ENCODE data around the gene SECISBP2L.
A peak's percentile ranks its signal among the peaks of the same experiment; 100 is the strongest.
"Not testable (repeated sequence)": the region's sequence is repeated elsewhere in the genome, so short reads cannot be mapped to it uniquely, and the experiment has no call there.

The SECISBP2L gene

DNA sequence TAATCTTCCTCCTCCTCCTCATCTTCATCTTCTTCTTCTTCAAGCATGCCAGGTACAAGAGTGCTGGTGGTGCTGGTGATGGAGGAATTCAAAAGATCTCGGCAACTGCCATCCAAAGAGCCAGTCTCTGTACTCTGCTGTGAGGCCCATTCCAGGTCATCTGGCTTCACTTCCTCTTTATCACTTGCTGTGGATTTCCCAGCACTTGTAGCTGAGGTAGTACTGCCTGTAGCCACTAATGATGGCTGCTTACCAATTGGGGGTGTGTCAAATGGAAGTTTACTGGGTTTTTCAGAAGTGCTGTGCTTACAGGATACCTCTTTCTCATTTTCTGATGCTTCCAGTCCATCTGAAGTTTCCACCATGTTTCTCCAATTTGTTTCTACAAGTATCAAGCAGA, 53.7 kb downstream of the SECISBP2L start:
- peak; percentile 18 for DNase-seq

- no peak for DNase-seq
Observed at GRCh38 chr15:48992096-48992495, 54.1 kb downstream of the SECISBP2L start.

DNA sequence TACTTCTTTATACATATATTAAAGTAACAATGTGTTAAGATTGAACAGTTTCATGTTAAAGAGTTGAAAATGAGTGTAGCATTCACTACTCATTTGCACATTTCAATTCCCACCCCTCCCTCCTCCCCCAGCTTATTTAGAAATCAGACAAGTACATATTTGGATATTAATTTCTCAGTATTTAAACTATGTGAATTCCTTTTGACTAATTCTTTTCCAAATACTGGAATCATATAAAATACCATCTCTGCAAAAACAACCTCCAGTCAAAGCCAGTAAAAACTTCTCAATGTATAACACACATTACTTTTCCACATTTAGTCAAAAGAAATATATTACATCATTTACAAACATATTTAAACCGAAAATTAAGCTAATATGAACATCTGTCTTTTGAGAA, 57.1 kb downstream of the SECISBP2L start:
- no peak for DNase-seq

DNA sequence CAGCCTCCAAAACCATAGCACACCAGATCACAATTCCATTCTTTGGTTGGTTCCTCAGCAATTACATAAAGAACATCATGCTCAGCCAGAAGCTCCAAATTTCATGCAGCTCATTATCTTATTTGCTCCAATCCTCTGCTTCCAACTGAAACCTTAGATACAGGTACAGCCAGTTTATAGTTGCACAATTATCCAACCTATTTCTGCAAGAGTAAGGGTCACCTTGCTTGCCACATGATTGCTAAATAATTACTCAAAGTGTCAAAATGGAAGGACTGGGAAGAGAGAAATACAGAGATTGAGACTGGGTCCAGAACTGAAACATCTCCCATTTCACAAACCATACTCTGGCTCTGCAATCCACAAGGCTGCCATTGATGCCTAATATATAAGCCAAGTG, 59.1 kb downstream of the SECISBP2L start:
- DNase-seq: no peak

DNA sequence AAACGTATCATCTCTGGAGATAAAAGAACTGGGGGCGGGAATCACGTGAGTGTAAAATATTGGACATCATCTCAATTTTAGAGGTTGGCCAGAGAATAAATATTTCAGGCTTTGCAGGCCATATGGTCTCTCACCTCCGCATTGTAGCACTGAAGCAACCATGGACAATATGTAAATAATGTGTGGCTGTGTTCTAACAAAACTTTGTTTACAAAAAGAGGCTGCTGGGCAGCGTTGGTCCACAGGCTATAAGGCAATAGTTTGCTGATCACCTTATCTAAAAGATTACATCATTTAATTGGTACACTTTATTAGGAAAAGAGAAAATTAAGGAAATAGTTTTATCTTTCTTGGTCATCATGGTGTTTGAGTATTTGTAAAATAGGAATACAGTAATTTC, 60.0 kb downstream of the SECISBP2L start:
- DNase-seq: no peak

GRCh38 chr15:48985516-48985915, 60.7 kb downstream of the SECISBP2L start:
- DNase-seq: no peak

- no peak for DNase-seq
Observed at GRCh38 chr15:48984811-48985352, 61.4 kb downstream of the SECISBP2L start.

DNA sequence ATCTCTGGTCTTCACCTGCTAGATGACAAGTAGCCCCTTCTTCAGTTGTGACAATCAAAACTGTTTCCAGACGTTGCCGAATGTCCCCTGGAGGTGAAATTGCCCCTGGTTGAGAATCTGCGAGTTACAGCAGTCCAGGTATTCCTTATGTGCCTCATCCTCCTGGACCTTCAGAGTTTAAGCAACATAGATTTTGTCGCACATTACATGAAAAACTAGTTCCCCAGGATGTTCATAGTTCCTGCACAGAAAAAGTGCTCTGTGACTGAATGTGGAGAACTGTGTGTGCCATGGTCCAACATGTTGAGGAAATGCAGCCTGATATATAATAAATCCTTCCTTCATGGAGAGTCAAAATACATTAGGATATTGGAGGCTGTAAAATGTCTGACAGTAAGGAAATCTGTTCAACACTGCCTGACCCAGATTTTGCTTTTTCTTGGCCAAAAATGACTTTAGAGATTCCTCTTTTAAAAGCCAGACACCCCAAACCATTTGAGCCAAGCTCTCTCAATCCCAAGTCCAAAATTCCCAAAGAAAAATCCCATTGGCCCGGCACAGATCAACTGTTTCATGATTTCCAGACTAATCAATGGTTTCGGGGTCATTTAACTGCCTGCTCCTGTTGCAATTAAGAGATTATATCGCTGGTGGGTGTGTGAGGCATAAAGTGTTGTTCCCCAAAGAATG, 62.1 kb downstream of the SECISBP2L start:
- DNase-seq: no peak

- DNase-seq: no peak
Observed at GRCh38 chr15:48983300-48983699, 62.9 kb downstream of the SECISBP2L start.

- no peak for DNase-seq
Observed at GRCh38 chr15:48981941-48982340, 64.3 kb downstream of the SECISBP2L start.

DNA sequence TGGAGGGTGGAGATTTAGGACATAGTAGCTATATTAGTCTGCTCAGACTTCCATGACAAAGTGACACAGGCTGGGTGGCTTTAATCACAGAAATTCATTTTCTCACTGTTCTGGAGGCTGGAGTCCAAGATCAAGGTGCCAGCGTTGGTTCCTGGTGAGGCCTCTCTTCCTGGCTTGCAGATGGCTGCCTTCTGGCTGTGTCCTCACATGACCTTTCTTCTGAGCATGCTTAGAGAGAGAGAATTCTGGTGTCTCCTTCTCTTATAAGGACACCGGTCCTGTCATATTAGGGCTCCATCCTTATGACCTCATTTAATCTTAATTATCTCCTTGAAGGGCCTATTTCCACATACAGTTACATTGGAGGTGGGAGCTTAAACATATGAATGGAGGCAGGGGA, 67.6 kb downstream of the SECISBP2L start:
- DNase-seq: no peak

DNA sequence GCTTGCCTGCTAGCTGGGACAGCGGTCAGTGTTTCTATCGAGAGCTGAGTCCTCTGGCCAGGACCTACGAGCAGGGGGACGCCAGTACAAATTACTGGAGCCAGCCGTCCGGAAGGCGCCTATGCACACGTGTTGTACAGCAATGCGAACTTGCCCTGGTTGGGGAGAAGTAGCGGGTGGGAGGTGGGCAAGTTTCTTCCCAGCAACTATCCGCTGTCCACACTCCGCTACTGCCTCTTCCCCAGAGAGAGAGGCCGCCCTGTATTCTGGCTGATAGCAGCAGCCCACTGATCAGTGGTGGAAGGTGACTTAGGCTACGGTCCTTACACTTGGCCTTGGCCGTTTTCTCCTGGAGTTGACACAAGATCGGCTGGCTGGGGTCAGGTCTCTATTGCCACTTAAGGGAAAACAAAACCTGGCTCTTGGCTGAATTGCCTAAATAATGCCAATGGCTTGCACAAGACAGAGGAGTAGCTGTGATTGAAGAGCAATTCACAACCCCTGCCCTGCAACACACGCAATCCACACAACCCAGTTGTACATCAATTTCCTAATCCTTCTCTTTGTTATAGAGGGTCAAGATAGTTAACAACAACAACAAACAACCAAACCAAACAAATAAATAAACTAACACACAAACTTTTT, 69.7 kb downstream of the SECISBP2L start:
- no peak for DNase-seq

DNA sequence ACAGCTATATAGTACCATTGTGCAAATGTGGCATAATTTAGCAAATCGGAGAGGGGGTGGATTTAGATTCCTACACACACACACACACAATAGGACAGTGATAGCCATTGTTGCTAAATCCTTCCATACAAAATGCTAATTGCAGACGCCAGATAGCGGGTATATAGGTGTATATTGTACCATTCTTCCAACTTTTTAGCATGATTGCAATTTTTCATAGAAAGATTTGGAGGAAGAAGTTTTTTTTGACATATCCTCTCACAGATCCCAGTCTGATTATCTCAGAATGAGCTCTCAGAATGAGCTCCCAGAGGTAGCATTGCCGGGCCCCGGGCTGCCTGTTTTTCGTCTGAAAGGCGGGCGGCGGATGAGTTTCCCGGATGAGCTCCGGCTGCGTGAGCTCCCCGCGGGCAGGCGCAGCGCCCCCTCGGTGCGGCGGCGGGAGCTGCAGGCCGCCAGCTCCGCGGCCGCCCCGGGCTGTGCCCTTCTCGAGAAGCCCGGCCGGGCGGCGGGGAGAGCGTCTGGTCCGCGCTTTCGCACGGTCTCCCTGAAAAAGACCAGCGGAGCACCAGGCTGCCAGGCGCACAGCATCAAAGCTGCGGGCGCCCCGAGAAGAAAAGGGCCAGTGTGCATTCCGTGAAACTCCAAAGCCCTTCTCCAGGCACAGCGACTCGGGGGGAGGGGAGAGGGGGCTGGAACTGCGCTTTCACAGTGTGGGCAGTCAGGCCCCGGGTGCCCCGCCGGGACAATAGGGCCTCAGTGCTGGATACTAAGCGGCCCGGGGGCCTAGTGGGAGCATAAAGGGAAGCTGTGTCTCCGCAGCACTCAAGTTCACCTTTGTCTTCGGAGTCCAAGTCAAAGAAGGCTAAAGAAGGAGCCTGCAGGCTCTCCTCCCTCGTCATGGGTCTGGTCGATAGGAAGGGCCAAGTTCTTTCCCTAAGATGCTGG, 70.5 kb downstream of the SECISBP2L start:
- no peak for DNase-seq

DNA sequence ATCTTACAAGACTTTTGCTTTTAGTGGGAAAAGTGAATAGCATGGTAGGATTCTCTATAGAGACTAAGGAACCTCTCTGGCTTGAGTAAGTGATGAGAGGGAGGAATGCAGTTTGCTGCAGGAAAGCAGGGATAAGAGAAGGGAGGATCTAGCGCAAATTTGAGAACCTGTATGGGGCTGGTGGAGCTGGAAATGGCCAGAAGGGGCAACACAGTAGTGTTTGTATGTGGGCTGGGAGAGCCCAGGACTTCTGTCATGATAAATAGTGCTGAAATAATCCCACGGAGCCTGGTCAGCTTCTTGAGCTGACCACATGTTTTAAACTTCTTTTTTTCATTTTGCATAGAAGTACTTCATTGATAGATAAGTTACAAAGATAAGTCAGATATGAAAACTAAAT, 71.4 kb downstream of the SECISBP2L start:
- DNase-seq: no peak

DNA sequence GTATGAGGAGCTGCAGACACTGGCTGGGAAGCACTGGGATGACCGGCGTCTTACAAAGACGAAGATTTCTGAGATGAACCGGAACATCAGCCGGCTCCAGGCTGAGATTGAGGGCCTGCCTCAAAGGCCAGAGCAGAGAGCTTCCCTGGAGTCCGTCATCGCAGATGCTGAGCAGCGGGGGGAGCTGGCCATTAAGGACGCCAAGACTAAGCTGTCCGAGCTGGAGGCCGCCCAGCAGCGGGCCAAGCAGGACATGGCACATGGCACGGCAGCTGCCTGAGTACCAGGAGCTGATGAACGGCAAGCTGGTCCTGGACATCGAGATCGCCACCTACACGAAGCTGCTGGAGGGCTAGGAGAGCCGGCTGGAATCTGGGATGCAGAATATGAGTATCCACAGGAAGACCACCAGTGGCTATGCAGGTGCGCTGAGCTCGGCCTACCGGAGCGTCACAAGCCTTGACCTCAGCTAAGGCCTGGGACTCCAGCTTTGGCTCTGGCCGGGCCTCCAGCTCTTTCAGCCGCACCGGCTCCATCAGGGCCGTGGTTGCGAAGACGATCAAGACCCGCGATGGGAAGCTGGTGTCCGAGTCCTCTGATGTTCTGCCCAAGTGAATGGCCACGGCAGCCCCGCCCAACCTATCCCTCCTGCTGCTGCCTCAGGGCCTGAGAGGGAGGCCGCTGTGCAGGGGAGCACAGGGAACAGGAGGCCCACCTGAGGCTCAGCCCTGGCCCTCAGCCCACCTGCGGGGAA, 73.3 kb downstream of the SECISBP2L start:
- no peak for DNase-seq

- not testable (repeated sequence) for DNase-seq
Observed at GRCh38 chr15:48970926-48971325, 75.3 kb downstream of the SECISBP2L start.

GRCh38 chr15:48968066-48968465, 78.2 kb downstream of the SECISBP2L start:
- no peak for DNase-seq

- DNase-seq: no peak
Observed at GRCh38 chr15:48967336-48967735, 78.9 kb downstream of the SECISBP2L start.

DNA sequence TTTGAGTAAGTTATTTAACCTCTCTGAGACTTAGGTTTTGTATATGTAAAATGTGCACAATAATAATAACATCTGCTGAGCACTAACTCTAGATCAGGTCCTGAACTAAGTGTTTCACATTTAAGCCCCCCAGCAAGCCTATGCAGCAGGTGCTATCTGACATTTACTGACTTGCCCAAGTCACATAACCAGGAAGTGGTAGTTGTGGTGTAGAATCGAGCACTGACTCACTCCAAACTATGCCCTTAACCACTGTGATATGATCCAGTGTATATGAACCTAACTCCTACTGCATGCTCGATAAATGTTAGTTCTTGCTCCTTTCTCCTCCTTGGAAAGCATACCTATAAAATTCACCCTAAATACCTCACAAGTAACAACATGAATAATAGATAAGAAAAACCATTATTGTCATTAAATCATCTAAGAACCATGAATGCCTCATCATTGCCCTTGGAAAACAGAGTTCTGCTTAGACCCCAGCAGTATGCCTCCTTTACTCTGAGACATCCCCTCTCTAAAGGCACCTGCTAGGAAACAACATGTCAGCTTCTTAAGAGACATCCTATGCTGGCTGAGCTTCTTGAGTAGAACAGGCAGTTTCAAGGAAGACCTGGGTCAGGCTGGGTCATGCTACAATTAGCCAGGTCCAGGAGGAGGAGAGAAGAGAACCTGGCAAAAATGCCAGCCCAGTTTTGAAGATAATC, 79.5 kb downstream of the SECISBP2L start:
- peak; percentile 56 for DNase-seq

GRCh38 chr15:48965972-48966371, 80.3 kb downstream of the SECISBP2L start:
- DNase-seq: no peak

- no peak for DNase-seq
Observed at GRCh38 chr15:48964898-48965297, 81.3 kb downstream of the SECISBP2L start.

GRCh38 chr15:48963524-48964113, 82.6 kb downstream of the SECISBP2L start, which contains the start of gene SHC4:
Gene SHC4 (minus strand): TSS chr15:48963919. CDS start chr15:48963015, 904 bp downstream.
- no peak for DNase-seq

Measured in SIG-M5 (cell line).